ENCODE data around the gene ANO1.

DNA sequence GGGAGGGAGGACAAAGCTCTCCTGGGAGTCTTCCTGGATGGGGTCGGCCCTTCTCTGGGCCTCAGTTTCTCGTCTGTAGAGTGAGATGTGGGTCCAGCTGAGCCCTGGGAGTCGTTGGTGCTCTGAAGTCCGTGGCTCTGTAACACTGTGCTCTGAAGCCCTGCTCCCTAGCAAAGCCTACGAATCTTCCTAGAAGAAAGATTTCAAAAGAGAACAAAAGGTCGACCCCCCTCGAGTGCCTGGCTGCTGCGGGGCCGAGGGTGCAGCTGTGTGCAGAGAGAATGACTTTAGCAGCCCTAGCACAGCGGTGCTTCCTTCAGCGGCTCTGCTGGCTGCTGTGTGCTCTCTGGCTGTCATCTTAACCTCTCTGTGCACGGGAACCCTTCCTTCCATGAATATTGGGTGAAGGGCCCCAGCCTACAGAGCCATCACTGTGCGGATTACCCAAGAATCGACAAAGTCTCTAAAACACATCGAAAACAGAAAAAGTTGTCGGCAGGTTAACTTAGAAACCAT lies 10.7 kb downstream of the ANO1 start:
- TF ChIP-seq, protein P1, sequence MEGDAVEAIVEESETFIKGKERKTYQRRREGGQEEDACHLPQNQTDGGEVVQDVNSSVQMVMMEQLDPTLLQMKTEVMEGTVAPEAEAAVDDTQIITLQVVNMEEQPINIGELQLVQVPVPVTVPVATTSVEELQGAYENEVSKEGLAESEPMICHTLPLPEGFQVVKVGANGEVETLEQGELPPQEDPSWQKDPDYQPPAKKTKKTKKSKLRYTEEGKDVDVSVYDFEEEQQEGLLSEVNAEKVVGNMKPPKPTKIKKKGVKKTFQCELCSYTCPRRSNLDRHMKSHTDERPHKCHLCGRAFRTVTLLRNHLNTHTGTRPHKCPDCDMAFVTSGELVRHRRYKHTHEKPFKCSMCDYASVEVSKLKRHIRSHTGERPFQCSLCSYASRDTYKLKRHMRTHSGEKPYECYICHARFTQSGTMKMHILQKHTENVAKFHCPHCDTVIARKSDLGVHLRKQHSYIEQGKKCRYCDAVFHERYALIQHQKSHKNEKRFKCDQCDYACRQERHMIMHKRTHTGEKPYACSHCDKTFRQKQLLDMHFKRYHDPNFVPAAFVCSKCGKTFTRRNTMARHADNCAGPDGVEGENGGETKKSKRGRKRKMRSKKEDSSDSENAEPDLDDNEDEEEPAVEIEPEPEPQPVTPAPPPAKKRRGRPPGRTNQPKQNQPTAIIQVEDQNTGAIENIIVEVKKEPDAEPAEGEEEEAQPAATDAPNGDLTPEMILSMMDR (IDR thresholded peaks at IDR 0.05; ENCODE audit: low read length), result no peak
- TF ChIP-seq EZH2 (optimal IDR thresholded peaks at IDR 0.05; ENCODE audit: low read depth, low read length) (no peak), EZH2phosphoT487 (IDR thresholded peaks at IDR 0.05; ENCODE audit: low read length) (no peak)
